ENCODE results near the gene ARHGAP18.

DNA sequence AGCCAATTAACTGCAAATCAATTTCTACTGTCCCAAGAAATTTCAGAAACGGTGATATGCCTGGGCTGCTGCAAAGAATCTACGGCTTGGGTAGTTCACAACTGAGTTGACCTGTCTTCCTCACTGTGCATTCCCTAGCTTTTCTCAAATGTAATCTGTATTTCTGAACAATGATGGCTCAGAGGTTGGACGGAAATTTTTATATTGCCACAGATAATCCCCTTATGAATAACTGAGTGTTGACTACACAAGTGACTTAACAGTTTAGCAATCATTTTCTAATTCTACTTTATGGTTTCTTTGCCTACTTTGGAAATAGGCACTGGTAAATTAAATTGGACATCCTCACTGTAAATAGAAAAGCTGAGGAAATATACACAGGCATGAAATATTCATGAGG is 94.5 kb downstream of the ARHGAP18 start:
- TF ChIP-seq SP1 (IDR thresholded peaks at IDR 0.05) (no peak), HNF4A (conservative IDR thresholded peaks at IDR 0.05) (no peak), RXRA (IDR thresholded peaks at IDR 0.05) (no peak), RAD21 (IDR thresholded peaks at IDR 0.05) (no peak), GABPA (IDR thresholded peaks at IDR 0.05 in 1 of 2, conservative IDR thresholded peaks at IDR 0.05 in 1 of 2) (no peak), EGR1 (IDR thresholded peaks at IDR 0.05; ENCODE audit: low read depth in 2 of 2) (no peak), TAF1 (conservative IDR thresholded peaks at IDR 0.05) (no peak), FOXA2 (IDR thresholded peaks at IDR 0.05) (no peak)
- TF ChIP-seq, protein P1, sequence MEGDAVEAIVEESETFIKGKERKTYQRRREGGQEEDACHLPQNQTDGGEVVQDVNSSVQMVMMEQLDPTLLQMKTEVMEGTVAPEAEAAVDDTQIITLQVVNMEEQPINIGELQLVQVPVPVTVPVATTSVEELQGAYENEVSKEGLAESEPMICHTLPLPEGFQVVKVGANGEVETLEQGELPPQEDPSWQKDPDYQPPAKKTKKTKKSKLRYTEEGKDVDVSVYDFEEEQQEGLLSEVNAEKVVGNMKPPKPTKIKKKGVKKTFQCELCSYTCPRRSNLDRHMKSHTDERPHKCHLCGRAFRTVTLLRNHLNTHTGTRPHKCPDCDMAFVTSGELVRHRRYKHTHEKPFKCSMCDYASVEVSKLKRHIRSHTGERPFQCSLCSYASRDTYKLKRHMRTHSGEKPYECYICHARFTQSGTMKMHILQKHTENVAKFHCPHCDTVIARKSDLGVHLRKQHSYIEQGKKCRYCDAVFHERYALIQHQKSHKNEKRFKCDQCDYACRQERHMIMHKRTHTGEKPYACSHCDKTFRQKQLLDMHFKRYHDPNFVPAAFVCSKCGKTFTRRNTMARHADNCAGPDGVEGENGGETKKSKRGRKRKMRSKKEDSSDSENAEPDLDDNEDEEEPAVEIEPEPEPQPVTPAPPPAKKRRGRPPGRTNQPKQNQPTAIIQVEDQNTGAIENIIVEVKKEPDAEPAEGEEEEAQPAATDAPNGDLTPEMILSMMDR (IDR thresholded peaks at IDR 0.05; ENCODE audit: low read depth, low read length, missing input control) = no peak
- TF ChIP-seq, protein P2, sequence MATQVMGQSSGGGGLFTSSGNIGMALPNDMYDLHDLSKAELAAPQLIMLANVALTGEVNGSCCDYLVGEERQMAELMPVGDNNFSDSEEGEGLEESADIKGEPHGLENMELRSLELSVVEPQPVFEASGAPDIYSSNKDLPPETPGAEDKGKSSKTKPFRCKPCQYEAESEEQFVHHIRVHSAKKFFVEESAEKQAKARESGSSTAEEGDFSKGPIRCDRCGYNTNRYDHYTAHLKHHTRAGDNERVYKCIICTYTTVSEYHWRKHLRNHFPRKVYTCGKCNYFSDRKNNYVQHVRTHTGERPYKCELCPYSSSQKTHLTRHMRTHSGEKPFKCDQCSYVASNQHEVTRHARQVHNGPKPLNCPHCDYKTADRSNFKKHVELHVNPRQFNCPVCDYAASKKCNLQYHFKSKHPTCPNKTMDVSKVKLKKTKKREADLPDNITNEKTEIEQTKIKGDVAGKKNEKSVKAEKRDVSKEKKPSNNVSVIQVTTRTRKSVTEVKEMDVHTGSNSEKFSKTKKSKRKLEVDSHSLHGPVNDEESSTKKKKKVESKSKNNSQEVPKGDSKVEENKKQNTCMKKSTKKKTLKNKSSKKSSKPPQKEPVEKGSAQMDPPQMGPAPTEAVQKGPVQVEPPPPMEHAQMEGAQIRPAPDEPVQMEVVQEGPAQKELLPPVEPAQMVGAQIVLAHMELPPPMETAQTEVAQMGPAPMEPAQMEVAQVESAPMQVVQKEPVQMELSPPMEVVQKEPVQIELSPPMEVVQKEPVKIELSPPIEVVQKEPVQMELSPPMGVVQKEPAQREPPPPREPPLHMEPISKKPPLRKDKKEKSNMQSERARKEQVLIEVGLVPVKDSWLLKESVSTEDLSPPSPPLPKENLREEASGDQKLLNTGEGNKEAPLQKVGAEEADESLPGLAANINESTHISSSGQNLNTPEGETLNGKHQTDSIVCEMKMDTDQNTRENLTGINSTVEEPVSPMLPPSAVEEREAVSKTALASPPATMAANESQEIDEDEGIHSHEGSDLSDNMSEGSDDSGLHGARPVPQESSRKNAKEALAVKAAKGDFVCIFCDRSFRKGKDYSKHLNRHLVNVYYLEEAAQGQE (IDR thresholded peaks at IDR 0.05) = no peak
- TF ChIP-seq, protein P3, sequence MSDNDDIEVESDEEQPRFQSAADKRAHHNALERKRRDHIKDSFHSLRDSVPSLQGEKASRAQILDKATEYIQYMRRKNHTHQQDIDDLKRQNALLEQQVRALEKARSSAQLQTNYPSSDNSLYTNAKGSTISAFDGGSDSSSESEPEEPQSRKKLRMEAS (IDR thresholded peaks at IDR 0.05) = no peak
- TF ChIP-seq, protein P4, sequence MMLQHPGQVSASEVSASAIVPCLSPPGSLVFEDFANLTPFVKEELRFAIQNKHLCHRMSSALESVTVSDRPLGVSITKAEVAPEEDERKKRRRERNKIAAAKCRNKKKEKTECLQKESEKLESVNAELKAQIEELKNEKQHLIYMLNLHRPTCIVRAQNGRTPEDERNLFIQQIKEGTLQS (IDR thresholded peaks at IDR 0.05) = no peak

All from liver (tissue), 3 donors.